ENCODE results near the gene LYVE1.

LYVE1 gene

DNA sequence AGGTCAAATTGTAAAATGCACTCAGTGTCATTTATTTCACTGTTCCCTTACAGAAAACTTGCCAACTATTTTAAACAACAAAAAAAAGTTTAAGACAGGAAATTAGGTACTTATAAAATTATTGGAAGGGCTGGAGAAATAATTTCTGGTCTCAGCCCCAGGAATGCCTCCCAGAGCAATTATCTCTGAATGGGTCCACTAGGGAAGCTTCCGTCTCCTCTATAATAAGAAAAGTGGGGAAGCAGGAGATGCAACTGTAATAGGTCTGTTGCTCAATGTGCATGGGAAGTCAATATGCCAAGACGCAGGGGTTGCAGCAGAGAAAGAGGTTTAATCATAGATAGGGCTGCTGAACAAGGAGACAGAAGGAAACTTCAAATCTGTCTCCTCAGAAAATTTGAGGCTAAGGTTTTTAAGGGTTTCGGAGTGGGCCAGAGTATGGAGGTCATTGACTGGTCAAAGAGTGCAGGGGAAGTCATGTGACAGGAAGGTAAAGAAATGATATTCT is 16.6 kb downstream of the LYVE1 start:
- no peak for DNase-seq

DNA sequence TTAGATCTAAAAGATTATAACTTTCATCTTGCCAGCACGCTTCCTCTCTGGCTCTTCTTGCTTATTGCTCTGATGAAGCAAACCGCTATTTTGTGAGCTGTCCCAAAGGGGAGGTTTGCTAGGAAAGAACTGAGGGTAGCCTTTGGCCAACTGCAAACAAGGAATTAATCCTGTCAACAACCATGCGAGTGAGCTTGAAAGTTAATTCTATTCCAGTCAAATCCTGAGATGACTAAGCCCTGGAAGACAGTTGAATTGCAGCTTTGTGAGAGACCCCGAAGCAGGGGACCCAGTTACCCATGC is 17.2 kb downstream of the LYVE1 start:
- no peak for DNase-seq

DNA sequence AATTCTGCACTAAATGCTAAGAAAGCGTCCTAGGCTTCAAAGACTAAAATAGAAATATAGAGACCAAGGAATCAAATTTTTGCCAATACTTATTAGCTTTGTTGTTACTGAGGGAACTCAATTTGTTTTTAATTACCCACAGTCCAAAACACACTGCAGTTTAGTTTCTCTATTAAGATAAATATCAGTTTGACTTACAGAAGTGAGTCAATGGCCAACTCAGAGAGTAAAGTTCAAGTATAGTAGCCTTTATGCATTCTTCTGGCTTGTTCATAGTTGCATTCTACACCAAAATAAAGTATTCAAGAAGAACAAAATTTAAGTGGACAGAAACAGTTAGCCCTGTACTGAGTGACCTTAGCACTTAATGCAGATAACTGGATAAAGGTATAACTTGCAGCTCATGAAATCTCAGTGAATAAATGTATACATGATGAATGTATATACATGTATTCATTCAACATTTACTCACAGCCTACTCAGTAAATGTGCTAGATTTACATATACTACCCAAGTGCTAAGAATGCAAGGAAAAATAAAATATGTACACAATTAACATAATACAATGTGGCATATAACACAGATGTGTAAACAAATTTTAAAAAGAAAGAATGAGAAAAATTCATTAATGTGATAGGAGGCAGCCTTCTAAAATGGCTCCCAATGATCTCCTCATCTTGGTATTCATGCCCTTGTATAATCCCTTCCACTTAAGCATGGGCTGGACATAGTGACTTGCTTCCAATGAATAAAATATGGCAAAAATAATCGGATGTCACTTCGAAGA is 17.8 kb downstream of the LYVE1 start:
- no peak for DNase-seq

DNA sequence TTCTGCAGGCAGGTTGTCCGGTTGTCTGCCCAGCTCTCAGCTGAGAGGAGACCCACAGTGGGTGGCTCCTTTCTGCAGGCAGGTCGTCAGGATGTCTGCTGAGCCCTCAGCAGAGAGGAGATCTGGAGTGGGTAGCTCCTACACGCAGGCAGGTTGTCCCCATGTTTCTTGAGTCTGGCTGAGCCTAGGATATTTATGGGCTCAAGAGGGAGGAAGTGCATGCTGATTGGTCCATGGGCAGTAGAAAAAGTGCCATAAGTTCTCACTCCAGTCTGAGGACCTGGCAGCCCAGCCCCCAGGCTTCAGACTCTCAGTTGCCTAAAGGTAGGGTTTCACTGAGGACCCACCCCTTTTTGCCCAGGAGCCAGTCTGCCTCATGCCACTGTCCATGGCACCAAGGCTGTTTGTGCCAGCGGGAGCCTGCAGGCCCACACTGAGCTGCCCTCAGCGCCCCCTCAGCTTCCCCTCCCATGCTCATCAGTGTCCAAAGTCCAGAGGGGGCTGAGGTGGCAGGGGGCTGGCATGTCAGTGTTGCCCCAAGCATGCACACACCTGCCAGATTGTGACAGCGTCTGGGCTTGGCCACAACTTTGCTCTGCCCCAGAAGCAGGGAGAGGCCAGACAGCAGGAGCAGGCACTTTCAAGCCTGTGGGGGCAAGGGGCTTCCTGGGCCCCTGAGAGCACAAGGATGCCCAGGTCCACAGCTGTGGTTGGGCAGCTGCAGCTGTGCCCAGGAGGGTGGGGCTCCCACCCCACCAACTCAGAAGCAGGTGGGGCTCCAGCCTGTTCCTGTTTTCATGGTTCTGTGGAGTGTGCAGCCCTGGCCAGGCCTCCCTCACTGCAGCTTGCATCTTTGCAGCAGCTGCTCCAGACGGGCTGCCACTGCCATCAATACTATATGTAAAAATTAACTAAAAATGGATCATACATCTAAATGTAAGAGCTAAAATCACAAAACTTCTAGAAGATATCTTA is 23.7 kb downstream of the LYVE1 start:
- DNase-seq: no peak

DNA sequence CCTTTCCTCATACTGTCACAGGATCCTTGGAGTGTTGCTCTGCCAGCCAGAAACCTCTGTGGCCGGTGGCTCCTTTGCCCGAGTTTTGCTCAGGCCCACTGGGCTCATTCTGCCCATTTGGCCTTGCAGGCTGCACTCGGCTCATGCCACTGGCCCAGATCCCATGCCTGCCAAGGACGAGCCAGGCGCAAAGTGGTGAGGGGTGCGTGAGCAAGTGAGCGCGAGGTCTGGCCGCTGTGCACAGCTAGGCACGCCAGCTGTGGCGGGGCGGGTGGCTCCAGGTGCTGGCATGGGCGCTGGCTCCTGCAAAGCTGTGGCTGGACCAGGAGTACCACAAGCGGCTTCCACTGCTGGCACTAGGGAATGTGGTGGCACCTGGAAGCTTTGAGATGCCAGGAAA is 24.7 kb downstream of the LYVE1 start:
- no peak for DNase-seq

DNA sequence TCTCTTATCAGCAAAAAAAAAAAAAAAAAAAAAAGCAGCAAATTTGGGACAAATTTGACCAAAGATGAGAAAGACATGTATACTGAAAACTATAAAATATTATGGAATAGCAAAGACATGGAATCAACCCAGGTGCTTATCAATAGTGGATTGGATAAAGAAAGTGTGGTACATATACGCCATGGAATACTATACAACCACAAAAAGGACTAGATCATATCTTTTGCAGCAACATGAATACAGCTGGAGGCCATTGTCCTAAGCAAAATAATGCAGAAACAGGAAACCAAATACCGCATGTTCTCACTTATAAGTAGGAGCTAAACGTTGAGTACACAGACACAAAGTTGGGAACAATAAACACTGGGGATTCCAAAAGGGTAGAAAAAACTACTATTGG is 25.7 kb downstream of the LYVE1 start:
- no peak for DNase-seq

DNA sequence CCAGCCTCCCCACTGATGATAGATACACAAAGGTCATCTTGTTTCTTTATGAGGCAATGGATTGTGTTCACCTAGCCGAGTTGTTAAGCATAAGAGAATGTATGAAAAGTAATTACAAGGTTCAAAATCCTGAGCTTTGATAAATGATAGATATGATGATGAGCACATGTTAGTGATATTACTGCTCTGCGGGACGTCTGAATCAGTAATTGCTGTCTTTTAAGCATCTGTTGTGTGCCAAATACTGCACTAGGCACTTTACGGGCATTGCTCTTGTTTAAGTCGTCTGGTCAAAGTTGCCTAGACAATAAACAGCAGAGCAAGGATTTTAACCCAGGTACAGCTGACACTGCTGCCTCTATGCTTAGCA is 26.9 kb downstream of the LYVE1 start:
- peak; percentile 21 for DNase-seq

DNA sequence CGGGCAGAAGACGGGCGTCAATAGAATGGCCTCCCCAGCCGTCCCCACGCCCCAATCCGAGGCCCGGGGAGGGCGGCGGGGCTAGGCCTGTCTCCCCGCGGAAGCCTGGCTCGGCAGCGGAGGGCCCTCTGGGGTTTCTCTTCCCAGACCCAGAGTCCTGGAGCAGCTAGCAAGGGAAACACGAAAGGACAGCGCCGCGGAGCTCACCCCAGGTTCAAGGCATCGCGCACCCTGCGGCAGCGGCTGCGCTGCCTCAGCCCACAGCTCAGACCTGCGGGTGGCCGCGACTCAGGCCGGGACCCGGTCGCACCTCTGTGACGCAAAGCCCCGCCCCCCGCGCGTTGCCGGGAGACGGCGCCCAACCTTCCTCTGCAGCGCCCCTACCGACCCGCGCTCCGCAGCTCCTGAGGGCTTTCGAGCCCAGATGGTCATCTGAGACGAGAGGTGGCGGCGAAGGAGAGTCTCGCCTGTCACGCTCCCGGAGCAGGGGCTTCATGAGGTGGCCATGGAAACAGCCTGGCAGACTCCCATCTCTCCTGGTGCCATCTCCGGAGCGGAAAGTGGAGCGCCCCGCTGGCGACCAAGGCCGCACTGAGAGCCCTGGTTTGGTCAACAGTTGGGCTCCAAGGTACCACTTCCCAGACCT is 27.4 kb downstream of the LYVE1 start, which contains the start of gene RNF141:
TSS of gene RNF141 (minus strand) at position 273 of the 646 bp plus-strand sequence. CDS start 7,029 bp downstream, outside the sequence.
- DNase-seq: peak; percentile 73

DNA sequence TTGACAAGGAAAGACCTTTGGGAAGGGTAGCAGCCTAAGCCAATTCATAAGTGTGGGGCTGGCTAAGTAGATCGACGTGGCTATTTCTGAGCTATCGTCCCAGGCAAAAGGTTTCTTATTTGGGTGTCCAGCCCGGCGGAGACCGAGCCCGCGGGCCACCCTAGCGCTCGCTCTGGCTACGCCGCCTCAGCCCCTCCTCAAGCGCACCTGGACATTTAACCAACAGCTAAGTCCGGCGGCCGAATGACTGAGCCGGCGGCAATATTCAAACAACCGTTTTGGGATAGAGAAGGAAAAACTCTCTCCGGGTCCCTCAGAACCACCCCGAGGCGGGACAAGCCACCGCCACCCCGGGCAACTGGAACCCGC is 27.9 kb downstream of the LYVE1 start:
- DNase-seq: no peak

DNA sequence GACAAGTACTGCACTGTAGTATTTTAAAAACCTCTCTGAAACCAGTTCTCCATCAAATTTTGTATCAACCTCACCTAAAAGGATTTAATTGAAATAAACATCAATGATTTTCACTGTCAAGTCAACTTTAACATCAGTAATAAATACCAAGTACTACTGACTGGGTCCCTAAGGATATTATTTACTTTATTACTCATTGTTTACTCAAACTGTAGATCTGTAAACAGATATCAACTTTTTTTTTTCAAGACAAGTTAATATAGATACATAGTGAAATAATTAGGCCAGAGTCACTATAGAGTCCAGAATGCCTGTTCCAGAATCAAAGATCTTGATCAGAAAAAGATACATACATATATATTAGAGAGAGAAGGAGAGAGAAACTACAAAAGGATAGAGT is 29.1 kb downstream of the LYVE1 start:
- no peak for DNase-seq

DNA sequence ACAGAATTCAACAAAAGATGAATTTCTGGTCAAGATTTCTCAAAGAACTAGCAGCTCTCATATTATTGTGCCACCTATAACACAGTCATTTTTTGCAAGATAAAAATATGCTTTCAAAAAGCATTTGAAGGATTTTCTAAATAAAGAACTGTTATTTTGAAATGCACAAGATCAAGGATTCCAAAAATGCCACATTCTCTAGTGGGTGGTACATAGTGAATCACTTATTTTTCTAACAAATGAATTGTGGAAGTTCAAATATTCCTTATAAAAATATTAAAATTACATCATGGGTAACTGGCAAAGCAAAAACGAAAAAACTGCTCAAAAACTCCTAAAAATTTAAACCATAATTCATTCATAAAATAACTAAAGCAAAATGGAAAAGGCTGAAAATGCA is 29.5 kb downstream of the LYVE1 start:
- DNase-seq: no peak

DNA sequence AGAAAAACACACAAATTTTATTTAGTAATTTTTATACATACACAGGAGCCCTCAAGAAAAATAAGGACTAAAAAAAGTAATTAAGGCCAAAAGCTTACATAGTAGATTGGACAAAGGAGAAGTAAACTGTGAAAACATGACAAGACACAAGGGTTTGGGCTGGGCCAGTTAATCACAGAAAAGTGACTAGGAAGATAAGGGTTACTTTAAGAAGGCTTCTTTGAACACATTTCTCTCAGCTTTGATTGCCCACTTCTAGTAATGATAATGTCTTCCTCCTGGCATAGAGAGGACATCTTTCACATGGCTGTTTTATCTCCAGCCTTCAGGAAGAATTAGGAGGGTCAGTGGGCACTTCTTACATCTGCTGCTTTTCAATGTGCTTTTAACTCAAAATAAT is 30.9 kb downstream of the LYVE1 start:
- DNase-seq: no peak

DNA sequence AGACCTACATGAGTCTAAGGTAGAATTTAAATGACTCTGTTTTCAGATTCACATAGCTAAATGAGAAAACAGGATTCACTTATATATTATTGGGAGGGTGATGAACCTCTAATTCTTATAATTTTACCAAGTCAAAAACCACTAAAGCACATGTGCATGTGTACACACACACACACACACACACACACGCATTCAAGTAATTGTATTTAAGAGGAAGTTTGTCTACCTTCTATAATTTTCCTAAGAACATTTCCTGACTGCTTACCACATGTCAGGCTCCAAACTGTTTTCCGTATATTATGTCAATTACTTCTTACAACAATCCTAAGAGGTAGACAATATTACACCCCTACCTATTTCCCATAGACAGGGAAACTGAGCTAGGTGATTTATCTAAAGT is 34.1 kb downstream of the LYVE1 start:
- no peak for DNase-seq

DNA sequence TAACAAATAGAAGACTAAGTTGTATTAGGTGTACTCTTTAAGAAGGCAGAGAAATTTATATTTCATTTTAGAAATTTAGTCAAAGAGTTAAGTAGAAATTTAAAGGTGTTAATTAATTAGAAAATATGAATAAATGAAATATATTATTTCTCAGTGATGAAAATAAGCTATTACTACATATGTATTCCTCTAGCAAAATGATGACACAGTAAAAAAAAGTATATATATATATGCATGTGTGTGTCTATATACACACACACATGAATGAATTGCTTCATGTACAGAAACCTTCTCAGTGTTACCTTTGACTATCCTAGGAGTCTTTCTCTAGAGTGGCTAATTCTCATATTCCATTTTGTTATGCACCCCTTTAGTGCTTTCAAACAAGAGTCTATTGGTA is 35.1 kb downstream of the LYVE1 start:
- DNase-seq: no peak

DNA sequence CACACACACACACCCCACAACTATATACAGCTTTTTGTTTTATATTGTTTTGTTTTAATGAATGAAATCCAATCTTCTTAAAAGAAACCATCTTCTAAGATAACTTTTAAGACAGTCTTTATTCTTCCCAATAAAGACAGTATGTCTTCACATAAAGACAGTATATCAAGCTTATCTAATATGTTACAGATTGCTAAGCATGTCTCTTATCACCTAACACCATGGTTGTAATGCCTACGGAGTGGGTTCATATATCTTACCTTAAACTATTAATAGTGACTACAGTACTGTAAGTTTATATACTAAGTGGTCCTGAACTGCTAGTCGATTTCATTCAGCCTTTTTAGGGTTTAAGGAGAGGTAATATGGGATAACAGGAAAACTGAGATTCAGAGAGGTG is 35.9 kb downstream of the LYVE1 start:
- DNase-seq: no peak

DNA sequence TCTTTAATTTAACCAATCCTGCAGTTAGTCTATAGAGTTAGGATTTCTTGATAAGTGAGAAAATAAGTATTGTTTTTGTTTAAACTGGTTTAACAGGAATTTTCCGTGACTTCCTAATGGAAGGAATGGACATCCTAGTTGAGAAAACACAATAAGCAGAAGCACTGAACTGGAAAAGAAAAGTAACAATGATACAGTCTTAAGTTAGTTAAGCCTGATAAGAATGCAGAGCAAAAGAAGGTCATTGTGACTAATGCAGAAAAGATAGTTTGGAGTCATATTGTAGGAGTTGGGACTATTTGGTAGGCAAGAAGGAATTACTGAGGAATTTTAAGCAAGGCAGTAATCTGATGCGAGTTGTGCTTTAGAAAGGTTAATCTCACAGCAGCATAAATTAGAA is 39.2 kb downstream of the LYVE1 start:
- DNase-seq: no peak

DNA sequence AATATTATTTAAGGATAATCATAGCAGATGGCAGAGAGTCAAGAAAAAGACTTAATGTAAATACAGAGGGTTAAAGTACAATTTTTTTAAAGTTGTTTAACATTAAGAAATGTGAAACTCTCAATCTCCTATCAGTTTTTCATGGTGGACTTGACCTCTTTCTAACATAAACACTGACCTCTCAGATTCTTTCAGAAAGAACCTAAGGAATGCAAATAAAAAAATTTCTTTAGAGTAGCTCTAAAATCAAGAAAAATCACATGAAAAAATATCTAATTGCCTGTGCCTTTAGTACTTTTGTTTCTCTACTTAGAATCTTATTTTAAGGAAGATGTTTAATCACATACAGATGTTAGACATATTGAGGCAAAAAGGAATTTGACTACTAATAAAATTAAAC is 40.3 kb downstream of the LYVE1 start:
- DNase-seq: no peak

DNA sequence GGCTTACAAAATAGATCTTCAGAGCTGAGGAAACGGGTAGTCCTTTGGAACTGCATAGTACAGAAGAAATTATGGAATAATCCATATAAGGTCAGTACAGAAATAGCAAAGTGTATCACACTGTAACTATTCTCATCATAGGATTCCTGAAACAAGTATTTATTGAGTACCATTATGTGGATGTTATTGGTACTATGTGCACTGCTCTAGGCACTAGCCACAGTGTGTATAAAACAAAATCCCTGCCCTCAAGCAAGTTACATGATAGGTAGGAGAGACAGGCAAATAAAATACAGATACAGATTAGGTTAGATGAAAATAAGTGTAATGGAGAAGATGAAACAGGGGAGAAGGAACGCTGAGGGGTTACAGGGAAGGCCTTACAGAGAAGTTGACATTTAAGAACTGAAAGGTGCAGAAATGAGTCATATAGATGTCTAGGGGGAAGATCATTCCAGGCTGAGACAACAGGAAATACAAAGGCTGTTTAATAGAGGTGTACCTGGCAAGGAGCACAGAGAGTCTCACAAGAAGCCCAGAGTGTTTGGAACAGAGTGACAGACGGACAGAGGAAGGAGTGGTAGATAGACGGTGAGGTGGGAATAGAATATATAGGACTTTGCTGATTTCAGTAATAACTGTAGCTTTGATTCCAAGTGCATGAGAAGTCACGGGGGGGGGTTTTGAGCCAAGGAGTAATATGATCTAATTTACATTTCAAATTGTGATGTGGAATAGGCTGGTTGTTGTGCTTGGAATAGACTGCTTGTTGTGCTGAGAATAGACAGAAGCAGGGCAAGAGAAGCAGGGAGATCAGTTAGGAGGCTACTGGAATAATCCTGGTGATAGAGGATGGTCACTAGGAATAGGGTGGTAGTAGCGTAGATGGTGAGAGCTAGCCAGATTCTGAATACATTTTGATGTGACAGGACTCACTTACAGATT is 41.2 kb downstream of the LYVE1 start:
- DNase-seq: no peak

DNA sequence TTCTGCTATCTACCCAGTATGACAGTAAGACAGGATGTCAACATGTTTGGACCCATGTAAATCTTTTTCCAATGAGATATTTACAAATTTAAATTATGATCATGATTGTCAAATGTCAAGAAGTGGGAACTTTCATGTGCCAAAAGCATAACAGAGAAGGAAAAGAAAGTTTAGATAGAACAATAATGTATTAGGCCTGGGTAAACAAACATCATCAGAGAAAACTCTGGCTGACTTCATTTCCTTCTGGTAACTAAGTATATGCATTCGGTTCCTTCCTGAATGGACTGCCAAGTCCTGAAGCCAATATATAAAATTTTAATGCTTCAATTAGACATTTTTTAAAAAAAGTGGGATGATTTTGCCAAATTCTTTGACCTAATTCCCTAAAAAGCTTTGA is 44.0 kb downstream of the LYVE1 start:
- DNase-seq: no peak

DNA sequence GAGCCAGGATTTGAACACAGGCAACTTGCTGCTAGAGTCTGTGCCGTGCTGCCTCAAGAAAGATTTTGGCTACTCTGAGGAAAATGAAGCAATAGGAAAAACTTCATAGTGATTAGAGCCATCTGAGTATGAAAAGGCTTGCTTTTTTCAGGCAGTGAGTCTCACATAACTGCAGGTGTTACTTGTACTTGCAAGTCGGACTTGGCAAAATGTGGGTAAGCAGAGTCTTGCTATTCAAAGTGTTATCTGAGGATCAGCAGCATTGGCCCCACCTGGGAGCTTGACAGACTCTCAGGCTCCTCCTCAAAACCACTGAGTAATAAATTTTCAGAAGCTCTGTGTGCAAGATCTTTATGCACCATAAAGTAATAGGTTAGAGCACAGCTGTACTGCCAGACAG is 45.5 kb downstream of the LYVE1 start:
- no peak for DNase-seq

DNA sequence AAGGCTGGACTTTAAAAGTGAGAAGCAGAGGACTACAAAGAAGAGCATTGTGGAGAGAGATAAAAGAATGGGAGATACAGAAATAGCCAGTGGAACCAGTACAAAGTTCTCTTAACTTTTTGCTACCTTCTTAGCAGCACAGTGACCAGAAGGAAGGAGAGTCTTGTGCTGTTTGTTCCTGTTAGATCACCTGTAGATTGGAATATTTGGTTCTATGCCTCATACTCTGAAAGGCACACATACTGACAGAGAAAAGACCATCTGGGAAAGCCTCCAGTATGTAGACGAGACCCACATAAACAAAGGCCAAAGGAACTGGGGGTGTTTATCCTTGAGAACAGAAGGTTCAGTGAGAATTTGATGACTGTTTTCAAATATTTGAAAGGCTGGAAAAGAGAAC is 46.2 kb downstream of the LYVE1 start:
- no peak for DNase-seq

DNA sequence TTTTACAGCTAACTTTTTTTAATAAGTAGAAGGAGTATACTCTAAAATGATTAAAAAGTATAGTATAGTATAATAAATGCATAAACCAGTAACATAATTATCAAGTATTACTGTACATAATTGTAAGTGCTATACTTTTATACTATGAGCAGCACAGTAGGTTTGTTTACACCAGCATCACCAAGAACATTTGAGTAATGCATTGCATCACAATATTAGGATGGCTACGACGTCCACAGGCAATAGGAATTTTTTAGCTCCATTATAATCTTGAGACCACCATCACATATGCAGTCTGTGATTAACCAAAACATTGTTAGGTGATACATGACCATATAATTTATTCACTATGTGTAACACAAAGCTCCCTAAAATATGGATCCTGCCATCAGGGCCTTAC is 47.9 kb downstream of the LYVE1 start:
- no peak for DNase-seq

DNA sequence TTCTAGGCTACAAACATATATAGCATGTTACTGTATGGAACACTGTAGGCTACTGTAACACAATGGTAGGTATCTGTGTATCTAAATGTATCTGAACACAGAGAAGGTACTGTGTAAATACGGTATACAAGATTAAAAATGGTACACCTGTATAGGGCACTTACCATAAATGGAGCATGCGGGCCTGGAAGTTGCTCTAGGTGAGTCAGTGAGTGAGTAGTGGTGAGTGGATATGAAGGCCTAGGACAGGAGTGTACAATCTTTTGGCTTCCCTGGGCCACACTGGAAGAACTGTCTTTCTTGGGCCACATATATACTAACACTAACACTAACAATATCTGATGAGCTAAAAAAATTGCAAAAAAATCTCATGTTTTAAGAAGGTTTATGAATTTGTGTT is 48.8 kb downstream of the LYVE1 start:
- DNase-seq: no peak

All from NCI-H510A treated with DMSO at 0.1 percent for 48 hours (cell line).